Measurements from ENCODE around the gene PKP4. TPM values are rescaled to one million over a fixed set of nuclear protein-coding genes. Genes with fewer than 3 reads are reported as not detected.

PKP4 gene
- total and polyA plus RNA-seq, 2 of the 8 experiments (the other 6 are each of a cell fraction or from before 2014, with no cell fraction given), result 48.2 to 88.0 TPM

- WGBS, 2 experiments (ENCODE audit: extremely low coverage in 1 of 2, insufficient coverage in 1 of 2, insufficient read length in 1 of 2, insufficient replicate concordance in 2 of 2, low coverage in 1 of 2, low lambda C conversion rate in 2 of 2, missing lambda C conversion rate in 1 of 2), result 74% methylated on average over 1 of the region's 1 CpG; no CpG with 5 or more reads in 1 of the 2 experiments
- ChIA-PET CTCF (ENCODE audit: partially characterized antibody) (interaction anchor here (0.5 to 1.8 kb wide), 4 partner anchors 9 to 463 kb away, joined by 3 to 4 read pairs (median 3); no protein-coding TSS in a partner anchor), POLR2A (ENCODE audit: partially characterized antibody) (interaction anchor here (0.8 to 1.6 kb wide), 3 partner anchors 8 to 10 kb away, joined by 3 to 4 read pairs (median 3); no protein-coding TSS in a partner anchor)
- Histone ChIP-seq H3K4me2 (ENCODE audit: insufficient read depth in 1 of 2, low read depth in 2 of 2, low read length in 2 of 2) (no peak overlapping the region), H2BK20ac (ENCODE audit: low read length) (no peak overlapping the region), H2AFZ (ENCODE audit: low read length) (no peak overlapping the region), H3K14ac (ENCODE audit: insufficient read length) (no peak overlapping the region), H4K5ac (ENCODE audit: insufficient read length, low read depth, low read length) (no peak overlapping the region), H2AK5ac (ENCODE audit: low read depth, low read length) (no peak overlapping the region), H3K27ac (ENCODE audit: low read depth, low read length) (no peak overlapping the region), H2BK120ac (replicated peaks; ENCODE audit: low read depth, low read length) (no peak overlapping the region), H4K20me1 (replicated peaks in 1 of 2; ENCODE audit: control insufficient read depth in 1 of 2, insufficient read depth in 2 of 2, low read length in 2 of 2) (peaks cover 2 to 4% of the 10 kb centered on the region in 2 experiments), H3K79me1 (ENCODE audit: low read depth, low read length) (0 out of 2 replicates have a peak, but pooled peaks cover 2% of the 10 kb centered on the region), H3K9ac (replicated peaks in 1 of 4; ENCODE audit: extremely low read depth in 1 of 4, low read depth in 3 of 4, low read length in 3 of 4) (no peak overlapping the region), H3K4me1 (replicated peaks in 1 of 4; ENCODE audit: control insufficient read depth in 3 of 4, insufficient read depth in 4 of 4, low read length in 3 of 4) (peaks cover 6 to 15% (median 8%) of the 10 kb centered on the region in 4 experiments; a peak in 6 of 7 replicates), H4K91ac (replicated peaks; ENCODE audit: insufficient read length, low read length) (no peak overlapping the region), H2BK12ac (ENCODE audit: low read depth, low read length) (no peak overlapping the region), H3K9me3 (ENCODE audit: insufficient read depth in 2 of 2, low read depth in 1 of 2, low read length in 1 of 2) (no peaks in the 10 kb centered on the region), H3K4ac (replicated peaks; ENCODE audit: insufficient read length, low read depth, low read length) (no peak overlapping the region), H2BK15ac (ENCODE audit: low read length) (no peak overlapping the region), H3K27me3 (replicated peaks in 1 of 4; ENCODE audit: control insufficient read depth in 3 of 4, extremely low read depth in 1 of 4, insufficient read depth in 3 of 4, low read length in 3 of 4) (no peaks in the 10 kb centered on the region), H3K56ac (replicated peaks; ENCODE audit: insufficient read length, low read depth, low read length) (no peak overlapping the region), H3K23me2 (ENCODE audit: low read depth, low read length) (no peaks in the 10 kb centered on the region), H4K8ac (ENCODE audit: extremely low read depth, insufficient read depth, low read length) (no peak overlapping the region), H3K23ac (ENCODE audit: insufficient read length) (no peak overlapping the region), H2BK5ac (ENCODE audit: low read depth, low read length) (no peak overlapping the region), H3K18ac (ENCODE audit: extremely low read depth, low read length) (no peak overlapping the region), H3K4me3 (ENCODE audit: extremely low read depth in 1 of 4, insufficient read depth in 2 of 4, low read depth in 3 of 4, low read length in 4 of 4) (no peak overlapping the region), H3K36me3 (ENCODE audit: control insufficient read depth in 2 of 4, insufficient read depth in 4 of 4, low read length in 3 of 4) (no peaks in the 10 kb centered on the region), H3K79me2 (ENCODE audit: control insufficient read depth in 1 of 2, insufficient read depth in 2 of 2, low read length in 2 of 2) (peaks cover 0 to 87% of the 10 kb centered on the region in 2 experiments; a peak in 3 of 4 replicates)
- no peak for TF ChIP-seq USF2 (IDR thresholded peaks at IDR 0.05; ENCODE audit: low read length)
- TF ChIP-seq SUZ12 (IDR thresholded peaks at IDR 0.05; ENCODE audit: low read length), result no peak
- TF ChIP-seq EGR1 (IDR thresholded peaks at IDR 0.05; ENCODE audit: borderline replicate concordance, low read depth, low read length), result no peak
- no peak for TF ChIP-seq RNF2 (IDR thresholded peaks at IDR 0.05; ENCODE audit: borderline replicate concordance, low read depth, low read length, missing control alignments, poor library complexity, severe bottlenecking)
- FAIRE-seq, result no peak
- DNase-seq (ENCODE audit: low read depth in 1 of 2, low spot score in 2 of 2), result no peak
Observed at GRCh38 chr2:158497486-158497885, 40.7 kb downstream of the PKP4 start.
